GM18520 (cell line): ENCODE data around the gene CYP2C9.
A peak's percentile ranks its signal among the peaks of the same experiment; 100 is the strongest.
"Not testable (repeated sequence)": the region's sequence is repeated elsewhere in the genome, so short reads cannot be mapped to it uniquely, and the experiment has no call there.

Experiments
- ATAC-seq: cut with Tn5 transposase; IDR thresholded peaks from one replicate; pipeline ENCODE4 v1.9.1; 2021; ENCODE audit not compliant: unreplicated experiment

Gene CYP2C9

GRCh38 chr10:94938383-94938782 is at the start of gene CYP2C9:
Gene CYP2C9 (plus strand): TSS chr10:94938658. CDS start chr10:94938683, 25 bp downstream.
- ATAC-seq = no peak

DNA sequence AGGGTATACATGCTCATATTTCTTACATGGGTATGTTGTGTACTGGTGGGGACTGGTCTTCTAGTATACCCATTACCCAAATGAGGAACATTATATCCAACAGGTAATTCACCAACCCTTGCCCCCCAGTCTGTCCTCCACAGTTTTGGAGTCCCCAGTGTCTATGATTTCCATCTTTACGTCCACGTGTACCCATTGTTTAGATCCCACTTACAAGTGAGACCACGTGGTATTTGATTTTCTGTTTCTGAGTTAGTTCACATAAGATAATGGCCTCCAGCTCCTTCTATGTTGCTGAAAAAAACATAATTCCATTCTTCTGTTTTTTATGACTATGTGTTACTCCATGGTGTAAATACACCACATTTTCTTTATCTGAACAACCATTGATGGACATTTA is 49.3 kb upstream of the CYP2C9 start:
- ATAC-seq = no peak

GRCh38 chr10:94890264-94891022 is 48.0 kb upstream of the CYP2C9 start:
- ATAC-seq = no peak

DNA sequence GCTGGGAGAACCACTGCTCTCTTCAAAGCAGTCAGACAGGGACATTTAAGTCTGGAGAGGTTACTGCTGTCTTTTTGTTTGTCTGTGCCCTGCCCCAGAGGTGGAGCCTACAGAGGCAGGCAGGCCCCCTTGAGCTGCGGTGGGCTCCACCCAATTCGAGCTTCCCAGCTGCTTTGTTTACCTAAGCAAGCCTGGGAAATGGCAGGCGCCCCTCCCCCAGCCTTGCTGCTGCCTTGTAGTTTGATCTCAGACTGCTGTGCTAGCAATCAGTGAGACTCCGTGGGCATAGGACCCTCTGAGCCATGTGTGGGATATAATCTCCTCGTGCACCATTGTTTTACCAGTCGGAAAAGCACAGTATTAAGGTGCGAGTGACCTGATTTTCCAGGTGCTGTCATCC is 40.0 kb upstream of the CYP2C9 start:
- ATAC-seq = not testable (repeated sequence)

GRCh38 chr10:94902080-94902479 is 36.4 kb upstream of the CYP2C9 start:
- no peak for ATAC-seq

- no peak for ATAC-seq
Measured at GRCh38 chr10:94902570-94902969, 35.9 kb upstream of the CYP2C9 start.

GRCh38 chr10:94904506-94905148 is 33.8 kb upstream of the CYP2C9 start:
- ATAC-seq = not testable (repeated sequence)

DNA sequence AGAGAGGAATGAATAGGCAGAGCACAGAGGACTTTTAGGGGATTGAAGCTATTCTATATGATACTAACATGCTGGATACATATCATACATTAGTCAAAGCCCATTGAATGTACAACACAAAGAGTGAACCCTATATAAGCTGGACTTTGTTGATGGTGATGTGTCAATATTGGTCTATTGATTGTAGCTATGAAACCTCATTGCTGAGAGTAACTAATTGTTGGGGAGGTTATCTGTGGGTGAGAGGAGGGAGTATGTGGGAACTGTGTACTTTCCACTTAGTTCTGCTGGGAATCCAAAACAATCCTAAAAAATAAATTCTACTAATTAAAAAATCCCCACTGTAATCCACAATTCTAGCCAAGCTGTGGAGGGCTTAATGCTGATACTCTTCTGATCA is 22.0 kb upstream of the CYP2C9 start:
- ATAC-seq = no peak

DNA sequence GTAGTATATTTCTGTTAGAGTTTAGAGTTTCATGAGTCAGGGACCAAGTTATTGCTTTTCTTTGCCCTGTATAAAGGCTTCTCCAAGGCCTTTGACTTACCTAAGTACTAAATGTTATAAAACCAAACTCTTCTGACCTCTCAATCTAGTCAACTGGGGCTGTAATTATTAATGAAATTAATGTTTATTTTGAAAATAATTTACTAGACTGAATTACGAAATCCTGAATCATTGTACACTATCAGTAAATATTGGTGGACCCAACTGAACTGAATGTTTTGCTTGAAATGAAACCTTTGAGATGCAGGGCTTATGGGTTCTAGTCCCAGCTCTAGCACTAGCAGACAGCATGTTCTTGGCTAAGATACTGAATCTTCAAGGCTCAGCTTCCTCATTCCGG is 1.7 kb upstream of the CYP2C9 start:
- no peak for ATAC-seq

- ATAC-seq = not testable (repeated sequence)
Measured at GRCh38 chr10:94943432-94944103, 5.1 kb downstream of the CYP2C9 start.

DNA sequence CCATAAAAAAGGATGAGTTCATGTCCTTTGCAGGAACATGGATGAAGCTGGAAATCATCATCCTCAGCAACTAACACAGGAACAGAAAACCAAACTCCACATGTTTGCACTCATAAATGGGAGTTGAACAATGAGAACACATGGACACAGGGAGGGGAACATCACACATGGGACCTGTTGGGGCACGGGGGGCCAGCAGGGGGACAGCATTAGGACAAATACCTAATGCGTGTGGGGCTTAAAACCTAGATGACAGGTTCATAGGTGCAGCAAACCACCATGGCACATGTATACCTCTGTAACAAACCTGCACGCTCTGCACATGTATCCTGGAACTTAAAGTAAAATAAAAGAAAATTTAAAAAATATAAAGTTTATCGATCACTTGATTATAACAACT is 7.7 kb downstream of the CYP2C9 start:
- ATAC-seq = not testable (repeated sequence)

DNA sequence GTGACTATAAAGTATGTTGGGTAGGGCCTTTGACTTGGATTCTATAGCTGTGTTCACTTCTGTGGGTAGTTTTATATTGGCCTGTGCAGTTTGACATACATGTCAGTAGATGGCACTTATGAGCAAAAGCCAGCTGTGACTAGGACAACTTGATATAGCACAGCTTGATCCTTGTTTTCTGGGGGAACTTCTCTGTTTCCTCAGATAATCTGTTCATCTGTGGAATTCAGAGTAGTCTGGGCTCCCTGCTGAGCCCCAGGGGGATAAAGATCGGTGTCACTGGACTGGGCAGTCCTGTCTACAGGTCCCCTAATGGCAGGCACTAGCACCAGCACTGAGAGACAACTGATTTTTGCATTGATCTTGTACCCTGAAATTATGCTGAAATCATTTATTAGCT is 25.4 kb downstream of the CYP2C9 start:
- peak; percentile 56 for ATAC-seq

DNA sequence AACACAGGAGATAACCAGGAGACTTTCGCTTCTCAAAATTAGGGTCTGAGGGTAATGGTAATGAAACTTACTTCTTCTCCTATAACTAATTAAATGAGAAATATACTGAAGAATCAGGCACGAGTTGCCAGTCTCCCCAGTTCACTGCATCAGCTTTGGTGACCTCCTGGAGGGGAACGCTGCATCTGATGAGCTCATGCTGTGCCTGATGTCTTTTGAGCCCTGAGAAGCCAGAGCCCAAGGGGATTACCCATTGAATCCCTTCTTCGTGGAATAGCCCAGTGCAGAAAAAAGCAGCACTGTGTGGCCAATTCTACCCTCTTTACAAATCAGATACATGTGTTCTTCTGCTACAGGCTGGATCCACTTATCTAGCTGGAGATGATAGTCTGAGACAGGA is 45.1 kb downstream of the CYP2C9 start:
- ATAC-seq = no peak

- ATAC-seq = no peak
Measured at GRCh38 chr10:94989192-94989591, 50.7 kb downstream of the CYP2C9 start.

DNA sequence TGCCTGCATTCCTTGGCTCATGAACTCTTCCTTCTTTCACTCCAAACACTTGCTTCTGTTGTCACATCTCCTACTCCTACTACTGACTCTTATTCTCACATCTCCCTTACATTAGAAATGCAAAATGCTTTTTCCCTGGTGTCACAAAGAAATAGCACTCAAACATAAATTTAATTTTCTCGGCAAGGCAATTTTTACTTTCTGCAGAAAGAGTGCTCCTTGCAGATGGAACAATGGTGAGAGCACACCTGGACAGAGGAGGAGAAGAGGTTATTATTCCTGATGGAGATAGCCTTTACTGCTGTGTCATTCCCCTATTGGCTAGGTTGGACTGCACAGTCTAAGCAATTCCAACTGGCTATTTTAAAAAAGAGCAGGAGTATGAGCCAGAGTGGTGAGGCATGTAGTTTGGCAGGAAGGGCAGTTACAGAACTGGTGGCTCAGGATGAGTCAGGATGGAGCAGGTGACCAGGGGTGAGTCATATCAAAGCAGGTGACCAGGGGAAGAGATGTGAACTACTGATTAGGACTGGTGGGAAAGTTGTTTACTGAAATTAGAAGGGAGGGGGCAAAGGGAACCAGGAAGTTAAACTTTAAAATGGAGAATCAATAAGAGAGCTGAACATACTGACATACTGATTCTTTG is 52.9 kb downstream of the CYP2C9 start:
- no peak for ATAC-seq

GRCh38 chr10:94992811-94993210 is 54.4 kb downstream of the CYP2C9 start:
- ATAC-seq = no peak

DNA sequence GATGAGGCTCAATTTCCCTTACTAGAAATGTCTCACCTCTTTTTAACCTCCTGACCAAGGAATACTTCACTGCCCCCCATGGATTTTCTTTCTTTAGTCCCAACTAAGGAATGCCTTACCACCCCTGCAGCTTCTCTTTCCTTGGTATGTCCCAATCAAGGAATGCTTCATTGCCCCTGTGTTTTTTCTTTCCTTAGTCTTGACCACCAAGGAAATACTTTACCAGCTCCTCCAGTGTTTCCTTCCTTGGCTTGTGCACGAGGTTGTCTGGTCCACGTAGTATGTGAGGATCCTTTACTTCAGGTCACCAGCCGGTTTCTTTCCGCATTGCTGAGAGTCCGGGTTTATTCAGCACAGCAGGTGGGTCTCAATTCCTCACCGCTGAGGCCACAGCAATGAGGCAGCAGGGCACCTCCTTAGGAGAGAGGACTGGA is 59.3 kb downstream of the CYP2C9 start:
- no peak for ATAC-seq

GRCh38 chr10:95026461-95026860 is 88.0 kb downstream of the CYP2C9 start:
- no peak for ATAC-seq

DNA sequence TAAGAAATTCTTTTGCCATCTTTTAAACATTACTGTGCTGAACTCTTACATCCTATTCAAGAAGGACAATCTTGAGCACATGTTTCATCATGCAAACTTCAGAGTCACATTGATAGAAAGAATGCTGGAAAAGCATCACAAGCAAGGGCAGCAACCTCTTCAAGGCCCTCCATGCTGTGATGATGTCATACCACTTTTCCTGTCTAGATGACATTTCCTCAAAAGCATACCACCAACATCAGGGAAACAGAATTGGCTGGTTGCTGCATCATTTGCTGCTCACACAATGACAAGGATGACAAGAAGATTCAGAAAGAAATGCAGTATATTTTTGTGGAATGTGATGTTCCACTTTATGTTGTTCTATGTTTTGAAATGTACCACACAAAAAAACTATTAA is 93.2 kb downstream of the CYP2C9 start:
- no peak for ATAC-seq

DNA sequence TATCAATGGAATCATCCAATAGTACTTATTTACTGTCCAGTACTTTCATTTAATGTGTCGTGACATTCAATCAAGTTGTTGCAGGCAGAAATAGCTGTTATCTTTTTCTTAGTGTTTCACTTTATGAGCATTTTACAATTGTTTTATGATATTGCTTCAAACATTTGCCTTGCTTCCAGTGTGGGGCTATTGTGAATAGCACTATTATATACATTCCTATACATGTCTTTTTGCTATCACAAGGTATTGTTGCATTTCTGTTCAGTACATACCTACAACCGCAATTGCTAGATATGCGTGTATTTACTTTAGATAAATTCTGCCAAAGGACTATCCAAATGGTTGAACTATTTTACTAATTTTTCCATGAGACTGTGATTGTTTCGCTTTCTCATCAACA is 95.9 kb downstream of the CYP2C9 start:
- ATAC-seq = no peak
